B cell (primary cell): ENCODE results near the gene PRR14. TPM values are rescaled to one million over a fixed set of nuclear protein-coding genes. Genes with fewer than 3 reads are reported as not detected.

ENCODE experiments used
- ATAC-seq: fragments of 200-7000 bp; cut with Tn5 transposase; one replicate; pipeline ENCODE4 v1.10.0; 2021; ENCODE audit warnings: low read depth, mild to moderate bottlenecking, moderate number of reproducible peaks, moderate library complexity
- CTCF ChIA-PET: fragments of 350-600 bp; sonication (Branson Sonifier 250); formaldehyde crosslinking; loops from one replicate; lab custom pipeline; 2021; ENCODE audit warnings: antibody characterized with exemption, inconsistent platforms; lab: Charles Lee
- POLR2A ChIA-PET: fragments of 350-600 bp; sonication (Branson Sonifier 250); formaldehyde crosslinking; loops from one replicate; lab custom pipeline; 2021; ENCODE audit warnings: antibody characterized with exemption; lab: Charles Lee
- DNase-seq: peaks from one replicate; pipeline ENCODE4 v3.0.0; 2013
- H2AFZ ChIP-seq: 2 replicates; pipeline ENCODE4 v1.6.1; 2012; ENCODE audit warnings: mild to moderate bottlenecking, low read depth, low read length; ENCODE audit not compliant: insufficient read depth, poor library complexity, severe bottlenecking
- H3K27ac ChIP-seq, 2 donors: 1 replicate in 1 of 2; 2 replicates in 1 of 2; pipeline ENCODE4 v1.5.1; 2012 to 2013; ENCODE audit warnings: low read length in 2 of 2, mild to moderate bottlenecking in 2 of 2, moderate library complexity in 1 of 2
- H3K27me3 ChIP-seq, 4 experiments: fragments of 200-600 bp in 1 of 4; sonication (generic) in 1 of 4; replicated peaks in 1 of 4; 1 replicate in 2 of 4; 2 replicates in 2 of 4; pipeline versions ENCODE4 v1.6.1 to v1.7.0; 2013 to 2016; ENCODE audit warnings: low read length in 3 of 4, mild to moderate bottlenecking in 2 of 4, mixed read lengths in 1 of 4, moderate library complexity in 1 of 4; ENCODE audit not compliant: insufficient read depth in 4 of 4, control insufficient read depth in 3 of 4; ENCODE audit errors: control extremely low read depth in 1 of 4
- H3K36me3 ChIP-seq, 2 experiments: replicated peaks in 1 of 2; 1 replicate in 1 of 2; 2 replicates in 1 of 2; pipeline versions ENCODE4 v1.6.1 to v1.7.1; 2013; ENCODE audit warnings: low read length in 1 of 2; ENCODE audit not compliant: insufficient read depth in 2 of 2, control insufficient read depth in 1 of 2; ENCODE audit errors: control extremely low read depth in 1 of 2, extremely low read depth in 1 of 2
- H3K4me1 ChIP-seq, 2 donors: fragments of 200-600 bp in 1 of 2; sonication (generic) in 1 of 2; 1 replicate in 1 of 2; 2 replicates in 1 of 2; pipeline versions ENCODE4 v1.5.1 to v1.6.1; 2013 to 2017; ENCODE audit warnings: low read length in 2 of 2; ENCODE audit not compliant: control insufficient read depth in 2 of 2, insufficient read depth in 2 of 2
- H3K4me2 ChIP-seq: replicated peaks from 2 replicates; pipeline ENCODE3; 2012; ENCODE audit warnings: mild to moderate bottlenecking, low read depth, low read length; ENCODE audit not compliant: poor library complexity, severe bottlenecking
- H3K4me3 ChIP-seq, 5 experiments: fragments of 200-600 bp in 1 of 5; sonication (generic) in 1 of 5; 1 replicate in 3 of 5; 2 replicates in 2 of 5; pipeline versions ENCODE4 v1.5.1 to v1.7.0; 2011 to 2016; ENCODE audit warnings: low read length in 4 of 5, mild to moderate bottlenecking in 4 of 5, low read depth in 2 of 5, control low read depth in 1 of 5, moderate library complexity in 1 of 5; ENCODE audit not compliant: insufficient read depth in 1 of 5; ENCODE audit errors: control extremely low read depth in 1 of 5, extremely low read depth in 1 of 5
- H3K79me2 ChIP-seq: fragments of 200-600 bp; sonication (generic); one replicate; pipeline ENCODE4 v1.6.0; 2016; ENCODE audit warnings: low read length; ENCODE audit not compliant: control insufficient read depth, insufficient read depth
- H3K9ac ChIP-seq: fragments of 200-600 bp; sonication (generic); 2 replicates; pipeline ENCODE4 v1.6.1; 2017; ENCODE audit warnings: mild to moderate bottlenecking, low read length, moderate library complexity
- H3K9me3 ChIP-seq, 3 donors: one replicate each; pipeline versions ENCODE4 v1.6.1 to v1.7.1; 2013; ENCODE audit warnings: low read length in 2 of 3; ENCODE audit not compliant: control insufficient read depth in 2 of 3, insufficient read depth in 1 of 3; ENCODE audit errors: control extremely low read depth in 1 of 3
- H4K20me1 ChIP-seq: 2 replicates; pipeline ENCODE4 v1.6.0; 2012; ENCODE audit warnings: mild to moderate bottlenecking, low read length; ENCODE audit not compliant: insufficient read depth, control insufficient read depth, poor library complexity, severe bottlenecking
- H3K27ac Mint-ChIP-seq: one replicate; pipeline ENCODE4 v1.8.0; 2021; ENCODE audit warnings: mixed read lengths
- H3K27me3 Mint-ChIP-seq: one replicate; pipeline ENCODE4 v1.8.0; 2021; ENCODE audit warnings: mixed read lengths
- H3K4me1 Mint-ChIP-seq: one replicate; pipeline ENCODE4 v1.8.0; 2021; ENCODE audit warnings: mixed read lengths
- H3K4me3 Mint-ChIP-seq: one replicate; pipeline ENCODE4 v1.8.0; 2021; ENCODE audit warnings: mixed read lengths
- H3K9me3 Mint-ChIP-seq: one replicate; pipeline ENCODE4 v1.8.0; 2022; ENCODE audit warnings: mixed read lengths; ENCODE audit not compliant: insufficient read depth
- CTCF ChIP-seq: fragments of 200-600 bp; IDR thresholded peaks from one replicate; pipeline ENCODE4 v1.8.0; 2022; ENCODE audit warnings: antibody characterized with exemption, mild to moderate bottlenecking
- EZH2 ChIP-seq: IDR thresholded peaks from 2 replicates; pipeline ENCODE4 v1.6.1; 2012; ENCODE audit warnings: borderline replicate concordance, low read depth, mild to moderate bottlenecking, moderate library complexity, low read length; ENCODE audit not compliant: insufficient read depth, poor library complexity, severe bottlenecking
- WGBS: methylation state at CpG from one replicate; pipeline ENCODE4 v1.1.5; 2013; ENCODE audit warnings: missing lambda C conversion rate; ENCODE audit not compliant: insufficient coverage; 5-methylcytosine and 5-hydroxymethylcytosine counted together
- intact Hi-C: fragments of 100-400 bp; cut with micrococcal nuclease; formaldehyde crosslinking; loops from one replicate; pipeline ENCODE4 v1.10.0; 2022
- polyA plus RNA-seq: library from polyadenylated mRNA; depleted of rRNA; stranded (reverse); fragments of >200 nt; gene quantifications from 2 replicates; pipeline ENCODE4 v1.2.3, GENCODE V29; 2012
- total RNA-seq, 2 donors: library from RNA; stranded (reverse); fragments of 120-200 nt in 1 of 2; gene quantifications; 1 replicate in 1 of 2; 2 replicates in 1 of 2; pipeline versions ENCODE4 v1.2.3 to v1.2.4, GENCODE V29; 2013 to 2022

Gene PRR14
- total and polyA plus RNA-seq, 2 donors (not counting 1 experiment from before 2014, with no cell fraction given), result 62.4 to 95.8 TPM

GRCh38 chr16:30691907-30692306, 41.1 kb downstream of the PRR14 start:
- TF ChIP-seq CTCF, result no peak
- TF ChIP-seq EZH2, result no peak
- no peak overlapping the region for H2AFZ ChIP-seq
- no peak for ATAC-seq
- H3K9ac ChIP-seq, result no peak overlapping the region
- ChIA-PET CTCF (interaction anchor here (2.6 to 3.1 kb wide), 2 partner anchors 14 to 33 kb away, joined by 9 to 12 read pairs; partner anchors contain the start of gene FBRS), POLR2A (interaction anchor here (3.8 kb wide), 1 partner anchor 33 kb away, joined by 27 read pairs; the partner anchor contains the start of gene FBRS)
- H3K4me3 ChIP-seq, result no peak overlapping the region
- peaks cover 4 to 7% of the 10 kb centered on the region in 2 donors for H3K4me1 ChIP-seq
- Mint-ChIP-seq H3K4me1 (peaks cover 5% of the 10 kb centered on the region), H3K9me3 (no peaks in the 10 kb centered on the region), H3K4me3 (no peak overlapping the region), H3K27ac (no peak overlapping the region), H3K27me3 (no peaks in the 10 kb centered on the region)
- no peak for DNase-seq
- H3K27me3 ChIP-seq, result no peaks in the 10 kb centered on the region
- no peaks in the 10 kb centered on the region for H3K36me3 ChIP-seq
- H4K20me1 ChIP-seq, result no peaks in the 10 kb centered on the region
- peaks cover 7% of the 10 kb centered on the region for H3K79me2 ChIP-seq
- WGBS, result 99% methylated on average over 4 of the region's 4 CpGs
- no peaks in the 10 kb centered on the region for H3K9me3 ChIP-seq
- no peak overlapping the region for H3K27ac ChIP-seq
- no peak overlapping the region for H3K4me2 ChIP-seq
- intact Hi-C loops, result loop anchor here (10.0 kb wide), 1 partner anchor 627 kb away; the partner anchor contains the start of gene ALDOA

GRCh38 chr16:30692396-30693064, 41.8 kb downstream of the PRR14 start:
- Mint-ChIP-seq H3K27ac (peak overlapping the region; percentile 13), H3K4me3 (no peak overlapping the region), H3K27me3 (no peaks in the 10 kb centered on the region), H3K9me3 (no peaks in the 10 kb centered on the region), H3K4me1 (peaks cover 10% of the 10 kb centered on the region)
- Histone ChIP-seq H3K4me1 (peaks cover 8 to 10% of the 10 kb centered on the region in 2 donors), H4K20me1 (no peaks in the 10 kb centered on the region), H3K4me3 (no peak overlapping the region), H3K27ac (no peak overlapping the region), H3K36me3 (no peaks in the 10 kb centered on the region), H3K4me2 (no peak overlapping the region), H3K27me3 (no peaks in the 10 kb centered on the region), H3K79me2 (peaks cover 7% of the 10 kb centered on the region), H3K9ac (no peak overlapping the region), H3K9me3 (no peaks in the 10 kb centered on the region), H2AFZ (no peak overlapping the region)
- ChIA-PET CTCF (interaction anchor here (0.7 to 4.6 kb wide), 11 partner anchors 11 to 249 kb away, joined by 3 to 38 read pairs (median 4); partner anchors contain the start of genes FBRS, PHKG2 and PRR14), POLR2A (interaction anchor here (1.3 to 3.8 kb wide), 3 partner anchors 33 to 263 kb away, joined by 4 to 27 read pairs (median 8); partner anchors contain the start of genes DCTPP1, FBRS and PRR14)
- no peak for TF ChIP-seq EZH2
- no peak for TF ChIP-seq CTCF
- ATAC-seq (no peak), DNase-seq (no peak)
- 94% methylated on average over 8 of the region's 10 CpGs for WGBS
- intact Hi-C loops, result loop anchor here (10.0 kb wide), 1 partner anchor 628 kb away; the partner anchor contains the start of gene ALDOA
